Liver (tissue), 3 donors: Measurements from ENCODE around the gene RGS4.

Experiments
- ATF3 ChIP-seq: IDR thresholded peaks from 2 replicates; pipeline ENCODE4 v1.6.1; 2016; ENCODE audit warnings: antibody characterized with exemption
- CTCF ChIP-seq: fragments of 150-350 bp; IDR thresholded peaks from 2 replicates; pipeline ENCODE4 v1.5.1; 2017; ENCODE audit warnings: improper control_type of control experiment, low read depth, low read length; ENCODE audit not compliant: missing input control
- JUND ChIP-seq, 2 donors: IDR thresholded peaks; 2 replicates each; pipeline ENCODE4 v1.6.1; 2016; ENCODE audit warnings: antibody characterized with exemption in 2 of 2
- REST ChIP-seq: IDR thresholded peaks from 2 replicates; pipeline ENCODE4 v1.6.1; 2016; ENCODE audit warnings: antibody characterized with exemption, mild to moderate bottlenecking
- TAF1 ChIP-seq: conservative IDR thresholded peaks from 2 replicates; pipeline ENCODE4 v1.6.1; 2016; ENCODE audit warnings: antibody characterized with exemption, mild to moderate bottlenecking
- donor health status: healthy.
- donor health status: healthy.

- no peak for TF ChIP-seq CTCF
- TF ChIP-seq REST = no peak
- no peak for TF ChIP-seq TAF1
- no peak for TF ChIP-seq ATF3
- no peak for TF ChIP-seq JUND (IDR thresholded peaks at IDR 0.05)
Observed at GRCh38 chr1:163090321-163090945, 21.3 kb downstream of the RGS4 start.
